ENCODE measurements around the gene DNAJC15.
"Not testable (repeated sequence)": the region's sequence is repeated elsewhere in the genome, so short reads cannot be mapped to it uniquely, and the experiment has no call there.

The DNAJC15 gene

GRCh38 chr13:43044720-43045301 is 21.4 kb downstream of the DNAJC15 start:
- DNase-seq (ENCODE audit: low spot score) = no peak

DNA sequence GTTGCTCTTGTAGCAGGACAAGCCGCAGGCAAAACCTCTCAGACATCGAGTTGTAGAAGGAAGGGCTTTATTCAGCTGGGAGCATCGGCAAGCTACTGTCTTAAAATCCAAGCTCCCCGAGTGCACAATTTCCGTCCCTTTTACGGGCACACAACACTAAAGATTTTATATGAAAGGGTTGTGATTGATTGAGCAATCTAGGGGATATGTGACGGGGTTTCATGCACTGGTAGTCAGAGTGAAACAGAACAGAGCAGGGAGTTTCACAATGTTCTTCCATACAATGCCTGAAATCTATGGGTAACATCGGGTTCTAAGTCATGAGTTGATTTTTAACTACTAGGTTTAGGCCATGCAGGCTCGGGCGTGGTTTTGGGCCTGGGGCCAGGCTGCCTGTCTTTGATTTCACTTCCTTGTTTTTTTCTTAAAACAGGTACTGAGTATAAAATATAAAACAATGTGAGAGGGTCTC is 22.0 kb downstream of the DNAJC15 start:
- not testable (repeated sequence) for DNase-seq (ENCODE audit: low spot score)

- DNase-seq (ENCODE audit: low spot score) = no peak
These were observed 22.9 kb downstream of the DNAJC15 start for GRCh38 chr13:43046259-43046658.

GRCh38 chr13:43054803-43055802 is 31.7 kb downstream of the DNAJC15 start:
- DNase-seq (ENCODE audit: low spot score) = no peak

DNA sequence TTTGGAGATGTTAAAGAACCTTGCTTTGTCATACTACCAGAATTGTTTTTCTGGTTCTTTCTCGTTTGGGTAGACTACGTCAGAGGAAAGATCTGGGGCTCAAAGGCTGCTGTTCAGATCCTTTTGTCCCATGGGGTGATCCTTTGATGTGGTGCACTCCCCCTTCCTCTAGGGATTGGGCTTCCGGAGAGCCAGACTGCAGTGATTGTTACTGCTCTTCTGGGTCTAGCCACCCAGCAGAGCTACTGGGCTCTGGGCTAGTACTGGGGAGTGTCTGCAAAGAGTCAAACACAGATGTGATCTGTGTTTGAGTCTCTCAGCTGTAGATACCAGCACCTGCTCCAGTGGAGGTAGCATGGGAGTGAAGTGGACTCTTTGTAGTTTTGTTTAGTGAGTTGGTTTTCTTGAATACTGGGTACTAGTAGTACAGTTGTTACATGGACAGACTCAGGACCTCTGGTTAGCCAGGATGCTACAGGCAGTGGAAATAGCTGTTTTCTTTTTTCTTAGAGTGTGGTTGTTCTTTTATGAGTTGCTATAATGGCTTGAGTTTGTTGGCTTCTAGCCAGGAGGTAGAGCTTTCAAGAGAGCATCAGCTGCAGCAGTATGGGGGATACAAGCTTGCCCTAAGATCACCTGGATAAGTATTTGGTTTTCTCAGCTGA is 34.4 kb downstream of the DNAJC15 start:
- no peak for DNase-seq (ENCODE audit: low spot score)

DNA sequence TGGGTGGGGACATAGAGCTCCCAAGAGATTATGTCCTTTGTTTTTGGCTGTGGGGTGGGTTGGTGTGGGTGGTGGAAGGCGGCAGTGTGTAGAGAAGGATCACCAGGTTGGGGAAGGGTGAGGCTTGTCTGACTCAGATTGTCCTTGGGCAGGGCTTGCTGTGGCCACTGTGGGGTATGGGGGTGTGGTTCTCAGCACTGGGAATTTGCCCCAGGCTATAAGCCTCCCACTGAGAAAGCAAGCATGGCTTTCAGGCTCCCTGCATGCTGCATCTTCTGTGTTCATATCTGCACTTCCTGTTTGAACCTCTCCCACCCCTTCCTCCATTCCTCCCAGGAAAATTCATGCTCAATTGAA is 34.9 kb downstream of the DNAJC15 start:
- DNase-seq (ENCODE audit: low spot score) = no peak

DNA sequence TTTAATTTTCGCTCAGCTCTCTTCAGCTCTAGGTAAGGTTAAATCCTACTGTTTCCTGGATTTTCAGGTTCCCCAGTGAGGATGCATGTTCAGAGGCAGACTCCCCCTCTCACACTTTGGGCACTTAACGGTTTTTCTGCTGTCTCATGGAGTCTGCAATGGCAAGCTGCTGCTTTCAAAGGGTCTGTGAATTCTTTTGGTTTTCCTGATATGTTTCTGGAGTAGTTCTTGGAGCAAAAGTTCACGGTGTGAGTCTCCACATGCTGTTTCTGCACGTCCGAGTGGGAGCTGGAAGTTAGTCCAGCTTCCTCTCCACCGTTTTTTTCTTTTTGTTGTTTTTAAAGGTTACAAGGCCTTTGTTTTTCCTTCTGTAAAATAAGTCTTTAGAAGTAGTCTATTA is 35.4 kb downstream of the DNAJC15 start:
- DNase-seq (ENCODE audit: low spot score) = no peak

DNA sequence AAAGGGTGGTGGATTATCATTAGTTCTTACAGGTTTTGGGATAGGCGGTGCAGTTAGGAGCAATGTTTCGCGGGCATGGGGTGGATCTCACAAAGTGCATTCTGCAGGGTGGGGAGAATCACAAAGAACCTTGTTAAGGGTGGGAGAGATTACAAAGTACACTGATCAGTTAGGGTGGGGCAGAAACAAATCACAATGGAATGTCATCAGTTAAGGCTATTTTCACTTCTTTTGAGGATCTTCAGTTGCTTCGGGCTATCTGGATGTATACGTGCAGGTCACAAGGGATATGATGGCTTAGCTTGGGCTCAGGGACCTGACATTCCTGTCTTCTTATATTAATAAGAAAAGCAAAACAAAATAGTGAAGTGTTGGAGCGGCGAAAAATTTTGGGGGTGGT is 36.4 kb downstream of the DNAJC15 start:
- not testable (repeated sequence) for DNase-seq (ENCODE audit: low spot score)

DNA sequence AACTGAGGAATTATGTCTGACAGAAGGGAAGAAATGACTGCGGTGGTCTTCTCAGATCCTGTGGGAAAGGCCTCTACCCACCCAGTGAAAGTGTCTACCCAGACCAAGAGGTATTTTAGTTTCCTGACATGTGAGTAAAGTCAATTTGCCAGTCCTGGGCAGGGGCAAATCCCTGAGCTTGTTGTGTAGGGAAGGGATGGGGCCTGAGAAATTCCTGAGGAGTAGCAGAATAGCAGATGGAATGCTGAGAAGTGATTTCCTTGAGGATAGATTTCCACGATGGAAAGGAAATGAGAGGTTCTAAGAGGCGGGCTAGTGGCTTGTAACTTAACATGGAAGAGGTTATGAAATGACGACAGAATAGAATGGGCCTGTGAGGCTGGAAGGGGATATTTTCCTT is 37.4 kb downstream of the DNAJC15 start:
- DNase-seq (ENCODE audit: low spot score) = not testable (repeated sequence)

- DNase-seq (ENCODE audit: low spot score) = no peak
These were observed 38.3 kb downstream of the DNAJC15 start for GRCh38 chr13:43061496-43062280.

DNA sequence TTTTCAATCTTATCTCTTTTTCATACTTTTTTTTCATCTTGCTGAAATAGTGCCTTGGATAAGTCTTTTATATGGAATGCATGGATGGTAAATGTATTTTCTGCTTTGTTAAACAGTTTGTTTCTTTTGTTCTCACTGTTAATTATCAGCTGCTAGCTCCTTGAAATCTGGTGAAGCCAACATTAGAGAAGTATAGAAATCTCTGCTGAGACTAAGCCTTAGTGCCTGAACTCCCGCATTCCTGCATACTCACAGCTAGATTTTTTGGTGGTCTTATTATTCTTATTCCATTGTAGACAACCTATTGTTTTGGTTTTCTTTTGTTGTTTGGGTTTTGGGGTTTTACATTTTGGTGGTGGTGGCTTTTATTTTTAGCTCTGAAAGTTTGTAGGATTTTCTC is 48.4 kb downstream of the DNAJC15 start:
- DNase-seq (ENCODE audit: low spot score) = no peak

- DNase-seq (ENCODE audit: low spot score) = no peak
These were observed 49.0 kb downstream of the DNAJC15 start for GRCh38 chr13:43072394-43072793.

DNA sequence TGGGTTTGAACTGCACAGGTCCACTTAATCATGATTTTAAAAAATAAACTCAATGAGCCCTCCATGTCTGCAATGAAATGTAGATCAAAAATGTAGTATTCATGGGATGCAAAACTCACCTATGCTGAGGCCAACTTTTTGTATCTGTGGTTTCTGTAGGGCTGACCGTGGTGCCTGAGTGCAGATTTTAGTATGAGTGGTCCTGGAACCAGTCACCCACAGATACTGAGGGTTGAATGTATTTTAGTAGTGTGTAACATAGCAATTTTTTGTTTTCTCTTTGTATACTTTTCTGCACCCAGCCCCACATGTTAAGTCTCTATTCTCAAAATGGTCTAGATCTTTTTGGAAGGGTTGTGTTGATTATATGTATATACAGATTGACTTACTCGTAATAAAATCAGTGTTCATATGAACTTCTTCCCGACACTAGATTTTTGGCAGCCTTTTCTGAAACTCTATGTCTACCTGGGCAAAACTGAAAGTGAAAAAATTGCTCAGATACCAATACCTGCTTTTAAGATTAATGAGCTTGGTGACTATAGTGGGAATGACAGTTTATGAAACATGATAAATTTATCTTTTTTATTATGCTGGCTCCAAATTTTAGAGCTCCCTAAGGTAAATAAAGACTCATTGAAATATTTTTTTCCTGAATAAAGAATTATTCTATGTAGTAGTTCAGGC is 51.6 kb downstream of the DNAJC15 start:
- no peak for DNase-seq (ENCODE audit: low spot score)

DNA sequence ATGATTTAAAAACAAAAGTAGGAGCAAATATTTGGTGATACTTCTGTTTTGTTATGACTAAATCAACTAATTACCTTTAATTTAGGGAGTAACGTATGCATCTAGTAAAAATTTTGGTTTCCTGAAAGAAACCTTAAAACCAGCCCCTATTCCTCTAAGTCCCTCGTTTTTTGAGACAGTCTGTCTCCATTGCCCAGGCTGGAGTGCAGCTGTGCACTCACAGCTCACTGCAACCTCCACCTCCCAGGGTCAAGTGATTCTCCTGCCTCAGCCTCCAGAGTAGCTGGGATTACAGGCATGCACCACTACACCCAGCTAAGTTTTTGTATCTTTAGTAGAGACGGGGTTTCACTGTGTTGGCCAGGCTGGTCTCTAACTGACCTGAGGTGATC is 52.1 kb downstream of the DNAJC15 start:
- DNase-seq (ENCODE audit: low spot score) = not testable (repeated sequence)

GRCh38 chr13:43077046-43077445 is 53.7 kb downstream of the DNAJC15 start:
- DNase-seq (ENCODE audit: low spot score) = no peak

- DNase-seq (ENCODE audit: low spot score) = no peak
These were observed 54.1 kb downstream of the DNAJC15 start for GRCh38 chr13:43077461-43077860.

DNA sequence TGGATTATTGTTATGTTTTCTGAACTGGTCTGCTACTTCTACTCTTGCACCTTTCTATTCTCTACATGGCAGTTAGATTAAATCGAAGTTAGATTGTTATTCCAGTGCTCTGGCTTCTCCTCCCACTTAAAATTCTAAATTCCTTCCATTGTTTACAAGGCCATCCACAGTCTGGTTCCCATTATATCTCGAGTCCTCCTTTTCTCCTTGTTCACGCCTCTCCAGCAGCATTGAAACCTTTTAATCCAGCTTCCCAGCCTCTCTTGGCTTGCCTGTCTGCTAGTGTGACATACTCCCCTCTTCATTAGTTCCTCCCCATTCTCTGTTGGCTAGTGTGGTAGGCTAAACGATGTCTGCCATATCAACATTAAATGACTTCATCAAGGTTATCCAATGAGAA is 54.5 kb downstream of the DNAJC15 start:
- DNase-seq (ENCODE audit: low spot score) = no peak

GRCh38 chr13:43078399-43078798 is 55.0 kb downstream of the DNAJC15 start:
- no peak for DNase-seq (ENCODE audit: low spot score)

DNA sequence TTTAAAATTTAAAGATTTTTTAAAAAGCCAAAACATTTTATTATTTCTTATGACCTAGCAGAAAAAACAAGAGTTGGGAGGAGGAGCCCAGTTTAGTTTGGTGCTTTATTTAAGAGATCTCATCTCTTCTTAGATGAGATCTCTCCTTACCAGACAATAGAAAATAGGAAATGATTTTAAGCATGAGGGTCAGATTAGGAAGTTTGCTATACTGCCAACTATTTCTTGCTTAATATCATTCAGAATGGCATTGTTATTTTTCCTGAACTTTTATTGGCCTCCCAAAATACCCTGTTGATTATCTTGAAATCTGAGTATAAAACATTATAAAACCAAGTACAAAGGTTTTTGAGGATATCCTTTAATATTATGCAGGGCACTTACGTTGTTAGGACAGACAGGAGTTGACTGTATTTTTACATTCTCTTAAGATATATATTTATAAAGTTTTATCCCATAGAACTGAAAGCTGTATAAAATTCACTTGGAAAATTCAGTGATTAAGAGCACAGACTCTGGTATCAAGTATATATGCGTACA is 56.1 kb downstream of the DNAJC15 start:
- DNase-seq (ENCODE audit: low spot score) = no peak

DNA sequence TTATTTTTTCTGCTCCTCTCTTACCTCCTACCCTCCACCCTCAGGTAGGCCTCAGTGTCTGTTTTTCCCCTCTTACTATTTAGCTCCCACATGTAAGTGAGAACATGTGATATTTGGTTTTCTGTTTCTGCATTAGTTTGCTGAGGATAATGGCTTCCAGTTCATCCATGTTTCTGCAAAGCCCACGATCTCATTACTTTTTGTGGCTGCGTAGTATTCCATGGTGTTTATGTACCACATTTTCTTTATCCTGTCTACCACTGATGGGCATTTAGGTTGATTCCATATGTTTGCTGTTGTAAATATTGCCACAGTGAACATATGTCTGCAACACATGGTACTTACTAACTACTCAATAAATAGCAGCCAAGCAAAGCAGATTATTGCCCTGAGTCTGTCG is 56.8 kb downstream of the DNAJC15 start:
- no peak for DNase-seq (ENCODE audit: low spot score)

GRCh38 chr13:43081866-43082265 is 58.5 kb downstream of the DNAJC15 start:
- no peak for DNase-seq (ENCODE audit: low spot score)

Measured in globus pallidus (tissue), 1 donor.